Neural cell (in vitro differentiated cells): ENCODE data around the gene PLAAT2.
"Not testable (repeated sequence)": the region's sequence is repeated elsewhere in the genome, so short reads cannot be mapped to it uniquely, and the experiment has no call there.

Experiments used
- EP300 ChIP-seq: fragments of 450-650 bp; conservative IDR thresholded peaks from 2 replicates; pipeline ENCODE4 v1.6.1; 2014; ENCODE audit warnings: antibody characterized with exemption, mild to moderate bottlenecking, moderate library complexity; ENCODE audit not compliant: poor library complexity, severe bottlenecking
- EZH2 ChIP-seq: fragments of 200-600, 300-800 bp; shearing (Covaris generic), sonication (generic); IDR thresholded peaks from 2 replicates; pipeline ENCODE4 v1.6.1; 2014; ENCODE audit warnings: antibody characterized with exemption, low read length, borderline replicate concordance, mild to moderate bottlenecking; ENCODE audit not compliant: insufficient read depth, poor library complexity, severe bottlenecking
- MXI1 ChIP-seq: fragments of 450-650 bp; conservative IDR thresholded peaks from 2 replicates; pipeline ENCODE4 v1.6.1; 2014; ENCODE audit warnings: antibody characterized with exemption, mild to moderate bottlenecking; ENCODE audit not compliant: poor library complexity, severe bottlenecking
- POLR2AphosphoS5 ChIP-seq: IDR thresholded peaks from 2 replicates; pipeline ENCODE4 v1.6.1; 2012
- RAD21 ChIP-seq: fragments of 450-650 bp; conservative IDR thresholded peaks from 2 replicates; pipeline ENCODE4 v1.6.1; 2014; ENCODE audit warnings: antibody characterized with exemption, mild to moderate bottlenecking, moderate library complexity
- SMC3 ChIP-seq: fragments of 450-650 bp; conservative IDR thresholded peaks from 2 replicates; pipeline ENCODE4 v1.6.1; 2014; ENCODE audit warnings: antibody characterized with exemption, mild to moderate bottlenecking, moderate library complexity; ENCODE audit not compliant: poor library complexity
- TAF1 ChIP-seq: IDR thresholded peaks from 2 replicates; pipeline ENCODE4 v1.6.1; 2012; ENCODE audit warnings: low read depth
- TF ChIP-seq, protein P1 (sequence below): fragments of 450-650 bp; IDR thresholded peaks from 2 replicates; pipeline ENCODE4 v1.5.1; 2014; ENCODE audit warnings: antibody characterized with exemption, mild to moderate bottlenecking, moderate library complexity; ENCODE audit not compliant: poor library complexity, severe bottlenecking
- TF ChIP-seq, protein P2 (sequence below): IDR thresholded peaks from 2 replicates; pipeline ENCODE4 v1.6.1; 2012; ENCODE audit warnings: borderline replicate concordance

DNA sequence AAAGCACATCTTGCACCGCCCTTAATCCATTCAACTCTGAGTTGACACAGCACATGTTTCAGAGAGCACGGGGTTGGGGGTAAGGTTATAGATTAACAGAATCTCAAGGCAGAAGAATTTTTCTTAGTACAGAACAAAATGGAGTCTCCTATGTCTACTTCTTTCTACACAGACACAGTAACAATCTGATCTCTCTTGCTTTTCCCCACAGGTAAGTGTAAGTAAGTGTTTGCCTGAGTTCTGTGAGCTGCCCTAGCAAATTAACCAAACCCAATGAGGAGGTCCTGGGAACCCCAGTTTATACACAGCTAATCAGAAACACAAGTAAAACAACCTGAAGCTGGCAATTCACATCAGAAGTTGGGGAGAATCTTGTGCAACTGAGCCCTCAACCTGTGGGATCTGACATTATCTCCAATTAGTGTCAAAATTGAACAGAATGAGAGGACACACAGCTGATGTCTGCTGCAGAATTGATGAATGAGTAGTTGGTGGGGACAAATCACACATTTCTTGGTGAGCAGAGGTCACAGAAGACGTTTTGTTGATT lies 34.4 kb downstream of the PLAAT2 start:
- TF ChIP-seq, protein P1, sequence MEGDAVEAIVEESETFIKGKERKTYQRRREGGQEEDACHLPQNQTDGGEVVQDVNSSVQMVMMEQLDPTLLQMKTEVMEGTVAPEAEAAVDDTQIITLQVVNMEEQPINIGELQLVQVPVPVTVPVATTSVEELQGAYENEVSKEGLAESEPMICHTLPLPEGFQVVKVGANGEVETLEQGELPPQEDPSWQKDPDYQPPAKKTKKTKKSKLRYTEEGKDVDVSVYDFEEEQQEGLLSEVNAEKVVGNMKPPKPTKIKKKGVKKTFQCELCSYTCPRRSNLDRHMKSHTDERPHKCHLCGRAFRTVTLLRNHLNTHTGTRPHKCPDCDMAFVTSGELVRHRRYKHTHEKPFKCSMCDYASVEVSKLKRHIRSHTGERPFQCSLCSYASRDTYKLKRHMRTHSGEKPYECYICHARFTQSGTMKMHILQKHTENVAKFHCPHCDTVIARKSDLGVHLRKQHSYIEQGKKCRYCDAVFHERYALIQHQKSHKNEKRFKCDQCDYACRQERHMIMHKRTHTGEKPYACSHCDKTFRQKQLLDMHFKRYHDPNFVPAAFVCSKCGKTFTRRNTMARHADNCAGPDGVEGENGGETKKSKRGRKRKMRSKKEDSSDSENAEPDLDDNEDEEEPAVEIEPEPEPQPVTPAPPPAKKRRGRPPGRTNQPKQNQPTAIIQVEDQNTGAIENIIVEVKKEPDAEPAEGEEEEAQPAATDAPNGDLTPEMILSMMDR: not testable (repeated sequence)
- TF ChIP-seq EZH2, EP300, POLR2AphosphoS5, RAD21, MXI1, SMC3, TAF1: not testable (repeated sequence)
- TF ChIP-seq, protein P2, sequence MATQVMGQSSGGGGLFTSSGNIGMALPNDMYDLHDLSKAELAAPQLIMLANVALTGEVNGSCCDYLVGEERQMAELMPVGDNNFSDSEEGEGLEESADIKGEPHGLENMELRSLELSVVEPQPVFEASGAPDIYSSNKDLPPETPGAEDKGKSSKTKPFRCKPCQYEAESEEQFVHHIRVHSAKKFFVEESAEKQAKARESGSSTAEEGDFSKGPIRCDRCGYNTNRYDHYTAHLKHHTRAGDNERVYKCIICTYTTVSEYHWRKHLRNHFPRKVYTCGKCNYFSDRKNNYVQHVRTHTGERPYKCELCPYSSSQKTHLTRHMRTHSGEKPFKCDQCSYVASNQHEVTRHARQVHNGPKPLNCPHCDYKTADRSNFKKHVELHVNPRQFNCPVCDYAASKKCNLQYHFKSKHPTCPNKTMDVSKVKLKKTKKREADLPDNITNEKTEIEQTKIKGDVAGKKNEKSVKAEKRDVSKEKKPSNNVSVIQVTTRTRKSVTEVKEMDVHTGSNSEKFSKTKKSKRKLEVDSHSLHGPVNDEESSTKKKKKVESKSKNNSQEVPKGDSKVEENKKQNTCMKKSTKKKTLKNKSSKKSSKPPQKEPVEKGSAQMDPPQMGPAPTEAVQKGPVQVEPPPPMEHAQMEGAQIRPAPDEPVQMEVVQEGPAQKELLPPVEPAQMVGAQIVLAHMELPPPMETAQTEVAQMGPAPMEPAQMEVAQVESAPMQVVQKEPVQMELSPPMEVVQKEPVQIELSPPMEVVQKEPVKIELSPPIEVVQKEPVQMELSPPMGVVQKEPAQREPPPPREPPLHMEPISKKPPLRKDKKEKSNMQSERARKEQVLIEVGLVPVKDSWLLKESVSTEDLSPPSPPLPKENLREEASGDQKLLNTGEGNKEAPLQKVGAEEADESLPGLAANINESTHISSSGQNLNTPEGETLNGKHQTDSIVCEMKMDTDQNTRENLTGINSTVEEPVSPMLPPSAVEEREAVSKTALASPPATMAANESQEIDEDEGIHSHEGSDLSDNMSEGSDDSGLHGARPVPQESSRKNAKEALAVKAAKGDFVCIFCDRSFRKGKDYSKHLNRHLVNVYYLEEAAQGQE: not testable (repeated sequence)
